ENCODE measurements around the gene CAVIN1.

DNA sequence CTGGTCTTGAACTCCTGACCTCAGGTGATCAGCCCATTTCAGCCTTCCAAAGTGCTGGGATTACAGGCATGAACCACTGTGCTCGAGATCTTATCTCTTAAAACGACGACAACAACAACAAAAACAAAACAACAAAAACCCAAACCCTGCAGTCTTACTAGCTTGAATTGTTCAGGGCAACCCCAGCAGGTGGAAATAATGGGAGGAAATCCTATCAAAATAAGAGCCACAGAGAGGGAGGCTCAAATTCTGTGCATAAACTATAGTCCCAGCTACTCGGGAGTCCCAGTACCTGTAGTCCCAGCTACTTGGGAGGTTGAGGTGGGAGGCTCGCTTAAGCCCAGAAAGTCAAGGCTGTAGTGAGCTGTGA is 19.1 kb upstream of the CAVIN1 start:
- TF ChIP-seq, protein P1, sequence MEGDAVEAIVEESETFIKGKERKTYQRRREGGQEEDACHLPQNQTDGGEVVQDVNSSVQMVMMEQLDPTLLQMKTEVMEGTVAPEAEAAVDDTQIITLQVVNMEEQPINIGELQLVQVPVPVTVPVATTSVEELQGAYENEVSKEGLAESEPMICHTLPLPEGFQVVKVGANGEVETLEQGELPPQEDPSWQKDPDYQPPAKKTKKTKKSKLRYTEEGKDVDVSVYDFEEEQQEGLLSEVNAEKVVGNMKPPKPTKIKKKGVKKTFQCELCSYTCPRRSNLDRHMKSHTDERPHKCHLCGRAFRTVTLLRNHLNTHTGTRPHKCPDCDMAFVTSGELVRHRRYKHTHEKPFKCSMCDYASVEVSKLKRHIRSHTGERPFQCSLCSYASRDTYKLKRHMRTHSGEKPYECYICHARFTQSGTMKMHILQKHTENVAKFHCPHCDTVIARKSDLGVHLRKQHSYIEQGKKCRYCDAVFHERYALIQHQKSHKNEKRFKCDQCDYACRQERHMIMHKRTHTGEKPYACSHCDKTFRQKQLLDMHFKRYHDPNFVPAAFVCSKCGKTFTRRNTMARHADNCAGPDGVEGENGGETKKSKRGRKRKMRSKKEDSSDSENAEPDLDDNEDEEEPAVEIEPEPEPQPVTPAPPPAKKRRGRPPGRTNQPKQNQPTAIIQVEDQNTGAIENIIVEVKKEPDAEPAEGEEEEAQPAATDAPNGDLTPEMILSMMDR (conservative IDR thresholded peaks at IDR 0.05; ENCODE audit: low read depth in 2 of 2), result no peak
- TF ChIP-seq POLR2AphosphoS5 (IDR thresholded peaks at IDR 0.05; ENCODE audit: low read depth) (no peak), EZH2 (IDR thresholded peaks at IDR 0.05; ENCODE audit: low read depth, unreplicated experiment) (no peak), NANOG (IDR thresholded peaks at IDR 0.05; ENCODE audit: borderline replicate concordance) (no peak), EZH2phosphoT487 (IDR thresholded peaks at IDR 0.05; ENCODE audit: unreplicated experiment) (no peak), JUNB (IDR thresholded peaks at IDR 0.05; ENCODE audit: unreplicated experiment) (no peak), ZNF114 (CRISPR knock-in tag; IDR thresholded peaks at IDR 0.05) (no peak), STAT1 (IDR thresholded peaks at IDR 0.05; ENCODE audit: unreplicated experiment) (no peak), CREB1 (CRISPR knock-in tag; IDR thresholded peaks at IDR 0.05; ENCODE audit: low read depth) (no peak), ZNF331 (CRISPR knock-in tag; IDR thresholded peaks at IDR 0.05; ENCODE audit: low read depth) (no peak)
- TF ChIP-seq, protein P2, sequence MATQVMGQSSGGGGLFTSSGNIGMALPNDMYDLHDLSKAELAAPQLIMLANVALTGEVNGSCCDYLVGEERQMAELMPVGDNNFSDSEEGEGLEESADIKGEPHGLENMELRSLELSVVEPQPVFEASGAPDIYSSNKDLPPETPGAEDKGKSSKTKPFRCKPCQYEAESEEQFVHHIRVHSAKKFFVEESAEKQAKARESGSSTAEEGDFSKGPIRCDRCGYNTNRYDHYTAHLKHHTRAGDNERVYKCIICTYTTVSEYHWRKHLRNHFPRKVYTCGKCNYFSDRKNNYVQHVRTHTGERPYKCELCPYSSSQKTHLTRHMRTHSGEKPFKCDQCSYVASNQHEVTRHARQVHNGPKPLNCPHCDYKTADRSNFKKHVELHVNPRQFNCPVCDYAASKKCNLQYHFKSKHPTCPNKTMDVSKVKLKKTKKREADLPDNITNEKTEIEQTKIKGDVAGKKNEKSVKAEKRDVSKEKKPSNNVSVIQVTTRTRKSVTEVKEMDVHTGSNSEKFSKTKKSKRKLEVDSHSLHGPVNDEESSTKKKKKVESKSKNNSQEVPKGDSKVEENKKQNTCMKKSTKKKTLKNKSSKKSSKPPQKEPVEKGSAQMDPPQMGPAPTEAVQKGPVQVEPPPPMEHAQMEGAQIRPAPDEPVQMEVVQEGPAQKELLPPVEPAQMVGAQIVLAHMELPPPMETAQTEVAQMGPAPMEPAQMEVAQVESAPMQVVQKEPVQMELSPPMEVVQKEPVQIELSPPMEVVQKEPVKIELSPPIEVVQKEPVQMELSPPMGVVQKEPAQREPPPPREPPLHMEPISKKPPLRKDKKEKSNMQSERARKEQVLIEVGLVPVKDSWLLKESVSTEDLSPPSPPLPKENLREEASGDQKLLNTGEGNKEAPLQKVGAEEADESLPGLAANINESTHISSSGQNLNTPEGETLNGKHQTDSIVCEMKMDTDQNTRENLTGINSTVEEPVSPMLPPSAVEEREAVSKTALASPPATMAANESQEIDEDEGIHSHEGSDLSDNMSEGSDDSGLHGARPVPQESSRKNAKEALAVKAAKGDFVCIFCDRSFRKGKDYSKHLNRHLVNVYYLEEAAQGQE (IDR thresholded peaks at IDR 0.05; ENCODE audit: unreplicated experiment), result no peak
- TF ChIP-seq, protein P3, sequence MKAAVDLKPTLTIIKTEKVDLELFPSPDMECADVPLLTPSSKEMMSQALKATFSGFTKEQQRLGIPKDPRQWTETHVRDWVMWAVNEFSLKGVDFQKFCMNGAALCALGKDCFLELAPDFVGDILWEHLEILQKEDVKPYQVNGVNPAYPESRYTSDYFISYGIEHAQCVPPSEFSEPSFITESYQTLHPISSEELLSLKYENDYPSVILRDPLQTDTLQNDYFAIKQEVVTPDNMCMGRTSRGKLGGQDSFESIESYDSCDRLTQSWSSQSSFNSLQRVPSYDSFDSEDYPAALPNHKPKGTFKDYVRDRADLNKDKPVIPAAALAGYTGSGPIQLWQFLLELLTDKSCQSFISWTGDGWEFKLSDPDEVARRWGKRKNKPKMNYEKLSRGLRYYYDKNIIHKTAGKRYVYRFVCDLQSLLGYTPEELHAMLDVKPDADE (IDR thresholded peaks at IDR 0.05), result no peak
- TF ChIP-seq, protein P4, sequence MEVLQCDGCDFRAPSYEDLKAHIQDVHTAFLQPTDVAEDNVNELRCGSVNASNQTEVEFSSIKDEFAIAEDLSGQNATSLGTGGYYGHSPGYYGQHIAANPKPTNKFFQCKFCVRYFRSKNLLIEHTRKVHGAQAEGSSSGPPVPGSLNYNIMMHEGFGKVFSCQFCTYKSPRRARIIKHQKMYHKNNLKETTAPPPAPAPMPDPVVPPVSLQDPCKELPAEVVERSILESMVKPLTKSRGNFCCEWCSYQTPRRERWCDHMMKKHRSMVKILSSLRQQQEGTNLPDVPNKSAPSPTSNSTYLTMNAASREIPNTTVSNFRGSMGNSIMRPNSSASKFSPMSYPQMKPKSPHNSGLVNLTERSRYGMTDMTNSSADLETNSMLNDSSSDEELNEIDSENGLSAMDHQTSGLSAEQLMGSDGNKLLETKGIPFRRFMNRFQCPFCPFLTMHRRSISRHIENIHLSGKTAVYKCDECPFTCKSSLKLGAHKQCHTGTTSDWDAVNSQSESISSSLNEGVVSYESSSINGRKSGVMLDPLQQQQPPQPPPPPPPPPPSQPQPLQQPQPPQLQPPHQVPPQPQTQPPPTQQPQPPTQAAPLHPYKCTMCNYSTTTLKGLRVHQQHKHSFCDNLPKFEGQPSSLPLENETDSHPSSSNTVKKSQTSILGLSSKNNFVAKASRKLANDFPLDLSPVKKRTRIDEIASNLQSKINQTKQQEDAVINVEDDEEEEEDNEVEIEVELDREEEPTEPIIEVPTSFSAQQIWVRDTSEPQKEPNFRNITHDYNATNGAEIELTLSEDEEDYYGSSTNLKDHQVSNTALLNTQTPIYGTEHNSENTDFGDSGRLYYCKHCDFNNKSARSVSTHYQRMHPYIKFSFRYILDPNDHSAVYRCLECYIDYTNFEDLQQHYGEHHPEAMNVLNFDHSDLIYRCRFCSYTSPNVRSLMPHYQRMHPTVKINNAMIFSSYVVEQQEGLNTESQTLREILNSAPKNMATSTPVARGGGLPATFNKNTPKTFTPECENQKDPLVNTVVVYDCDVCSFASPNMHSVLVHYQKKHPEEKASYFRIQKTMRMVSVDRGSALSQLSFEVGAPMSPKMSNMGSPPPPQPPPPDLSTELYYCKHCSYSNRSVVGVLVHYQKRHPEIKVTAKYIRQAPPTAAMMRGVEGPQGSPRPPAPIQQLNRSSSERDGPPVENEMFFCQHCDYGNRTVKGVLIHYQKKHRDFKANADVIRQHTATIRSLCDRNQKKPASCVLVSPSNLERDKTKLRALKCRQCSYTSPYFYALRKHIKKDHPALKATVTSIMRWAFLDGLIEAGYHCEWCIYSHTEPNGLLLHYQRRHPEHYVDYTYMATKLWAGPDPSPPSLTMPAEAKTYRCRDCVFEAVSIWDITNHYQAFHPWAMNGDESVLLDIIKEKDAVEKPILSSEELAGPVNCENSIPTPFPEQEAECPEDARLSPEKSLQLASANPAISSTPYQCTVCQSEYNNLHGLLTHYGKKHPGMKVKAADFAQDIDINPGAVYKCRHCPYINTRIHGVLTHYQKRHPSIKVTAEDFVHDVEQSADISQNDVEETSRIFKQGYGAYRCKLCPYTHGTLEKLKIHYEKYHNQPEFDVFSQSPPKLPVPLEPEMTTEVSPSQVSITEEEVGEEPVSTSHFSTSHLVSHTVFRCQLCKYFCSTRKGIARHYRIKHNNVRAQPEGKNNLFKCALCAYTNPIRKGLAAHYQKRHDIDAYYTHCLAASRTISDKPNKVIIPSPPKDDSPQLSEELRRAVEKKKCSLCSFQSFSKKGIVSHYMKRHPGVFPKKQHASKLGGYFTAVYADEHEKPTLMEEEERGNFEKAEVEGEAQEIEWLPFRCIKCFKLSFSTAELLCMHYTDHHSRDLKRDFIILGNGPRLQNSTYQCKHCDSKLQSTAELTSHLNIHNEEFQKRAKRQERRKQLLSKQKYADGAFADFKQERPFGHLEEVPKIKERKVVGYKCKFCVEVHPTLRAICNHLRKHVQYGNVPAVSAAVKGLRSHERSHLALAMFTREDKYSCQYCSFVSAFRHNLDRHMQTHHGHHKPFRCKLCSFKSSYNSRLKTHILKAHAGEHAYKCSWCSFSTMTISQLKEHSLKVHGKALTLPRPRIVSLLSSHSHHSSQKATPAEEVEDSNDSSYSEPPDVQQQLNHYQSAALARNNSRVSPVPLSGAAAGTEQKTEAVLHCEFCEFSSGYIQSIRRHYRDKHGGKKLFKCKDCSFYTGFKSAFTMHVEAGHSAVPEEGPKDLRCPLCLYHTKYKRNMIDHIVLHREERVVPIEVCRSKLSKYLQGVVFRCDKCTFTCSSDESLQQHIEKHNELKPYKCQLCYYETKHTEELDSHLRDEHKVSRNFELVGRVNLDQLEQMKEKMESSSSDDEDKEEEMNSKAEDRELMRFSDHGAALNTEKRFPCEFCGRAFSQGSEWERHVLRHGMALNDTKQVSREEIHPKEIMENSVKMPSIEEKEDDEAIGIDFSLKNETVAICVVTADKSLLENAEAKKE (CRISPR knock-in tag; IDR thresholded peaks at IDR 0.05), result no peak

Measured in GM23338 (cell line).